ENCODE data around the gene VIM.

VIM gene

GRCh38 chr10:17195083-17195482 lies 33.0 kb upstream of the VIM start:
- TF ChIP-seq EZH2 (IDR thresholded peaks at IDR 0.05) (no peak), FOXP2 (optimal IDR thresholded peaks at IDR 0.05; ENCODE audit: control extremely low read depth, extremely low read length, insufficient read depth) (no peak), POLR2AphosphoS5 (IDR thresholded peaks at IDR 0.05; ENCODE audit: borderline replicate concordance, low read depth, low read length) (no peak)
- no peak overlapping the region for H3K9ac ChIP-seq (ENCODE audit: insufficient read length)
- no peak overlapping the region for H3K4me3 ChIP-seq
- no peaks in the 10 kb centered on the region for H3K36me3 ChIP-seq (ENCODE audit: insufficient read depth, low read length)
- DNase-seq (ENCODE audit: low read depth, low spot score), result no peak
- no peak overlapping the region for H3K27ac ChIP-seq
- H3K9me3 ChIP-seq (ENCODE audit: low read depth, low read length), result no peaks in the 10 kb centered on the region

- Histone ChIP-seq H3K36me3 (ENCODE audit: insufficient read depth, low read length) (no peaks in the 10 kb centered on the region), H3K27ac (no peak overlapping the region), H3K9ac (ENCODE audit: insufficient read length) (no peak overlapping the region), H3K9me3 (ENCODE audit: low read depth, low read length) (no peaks in the 10 kb centered on the region), H3K4me3 (no peak overlapping the region)
- no peak for DNase-seq (ENCODE audit: low read depth, low spot score)
- TF ChIP-seq EZH2 (IDR thresholded peaks at IDR 0.05) (no peak), POLR2AphosphoS5 (IDR thresholded peaks at IDR 0.05; ENCODE audit: borderline replicate concordance, low read depth, low read length) (no peak), FOXP2 (optimal IDR thresholded peaks at IDR 0.05; ENCODE audit: control extremely low read depth, extremely low read length, insufficient read depth) (no peak)
These were observed 32.0 kb upstream of the VIM start for GRCh38 chr10:17196045-17196444.

- H3K36me3 ChIP-seq (ENCODE audit: insufficient read depth, low read length), result no peaks in the 10 kb centered on the region
- no peak overlapping the region for H3K9ac ChIP-seq (ENCODE audit: insufficient read length)
- no peaks in the 10 kb centered on the region for H3K9me3 ChIP-seq (ENCODE audit: low read depth, low read length)
- TF ChIP-seq POLR2AphosphoS5 (IDR thresholded peaks at IDR 0.05; ENCODE audit: borderline replicate concordance, low read depth, low read length) (no peak), FOXP2 (optimal IDR thresholded peaks at IDR 0.05; ENCODE audit: control extremely low read depth, extremely low read length, insufficient read depth) (no peak), EZH2 (IDR thresholded peaks at IDR 0.05) (no peak)
- H3K4me3 ChIP-seq, result no peak overlapping the region
- no peak overlapping the region for H3K27ac ChIP-seq
- no peak for DNase-seq (ENCODE audit: low read depth, low spot score)
These were observed 31.5 kb upstream of the VIM start for GRCh38 chr10:17196573-17196972.

- Histone ChIP-seq H3K4me3 (peak overlapping the region; percentile 91), H3K36me3 (ENCODE audit: insufficient read depth, low read length) (no peaks in the 10 kb centered on the region), H3K27ac (peak overlapping the region; percentile 90), H3K9ac (ENCODE audit: insufficient read length) (peak overlapping the region; percentile 86), H3K9me3 (ENCODE audit: low read depth, low read length) (no peaks in the 10 kb centered on the region)
- TF ChIP-seq FOXP2 (optimal IDR thresholded peaks at IDR 0.05; ENCODE audit: control extremely low read depth, extremely low read length, insufficient read depth) (no peak), POLR2AphosphoS5 (IDR thresholded peaks at IDR 0.05; ENCODE audit: borderline replicate concordance, low read depth, low read length) (no peak), EZH2 (IDR thresholded peaks at IDR 0.05) (no peak)
- DNase-seq (ENCODE audit: low read depth, low spot score), result no peak
These were observed 28.7 kb upstream of the VIM start for GRCh38 chr10:17199351-17199804.

- peak overlapping the region; percentile 90 for H3K27ac ChIP-seq
- peak overlapping the region; percentile 86 for H3K9ac ChIP-seq (ENCODE audit: insufficient read length)
- H3K4me3 ChIP-seq, result peak overlapping the region; percentile 91
- no peak for DNase-seq (ENCODE audit: low read depth, low spot score)
- no peaks in the 10 kb centered on the region for H3K36me3 ChIP-seq (ENCODE audit: insufficient read depth, low read length)
- TF ChIP-seq EZH2 (IDR thresholded peaks at IDR 0.05) (no peak), POLR2AphosphoS5 (IDR thresholded peaks at IDR 0.05; ENCODE audit: borderline replicate concordance, low read depth, low read length) (no peak), FOXP2 (optimal IDR thresholded peaks at IDR 0.05; ENCODE audit: control extremely low read depth, extremely low read length, insufficient read depth) (no peak)
- H3K9me3 ChIP-seq (ENCODE audit: low read depth, low read length), result no peaks in the 10 kb centered on the region
These were observed 27.8 kb upstream of the VIM start for GRCh38 chr10:17200001-17200911.

- H3K36me3 ChIP-seq (ENCODE audit: insufficient read depth, low read length), result no peaks in the 10 kb centered on the region
- peak within 1 kb of the TSS; percentile 86 for H3K9ac ChIP-seq (ENCODE audit: insufficient read length)
- peak within 1 kb of the TSS; percentile 90 for H3K27ac ChIP-seq
- H3K9me3 ChIP-seq (ENCODE audit: low read depth, low read length), result no peaks in the 10 kb centered on the region
- no peak for DNase-seq (ENCODE audit: low read depth, low spot score)
- peak within 1 kb of the TSS; percentile 91 for H3K4me3 ChIP-seq
- TF ChIP-seq POLR2AphosphoS5 (IDR thresholded peaks at IDR 0.05; ENCODE audit: borderline replicate concordance, low read depth, low read length), result peak; percentile 68
- no peak for TF ChIP-seq EZH2 (IDR thresholded peaks at IDR 0.05)
- peak; percentile 44 for TF ChIP-seq FOXP2 (optimal IDR thresholded peaks at IDR 0.05; ENCODE audit: control extremely low read depth, extremely low read length, insufficient read depth)
These were observed 26.9 kb upstream of the VIM start, which contains the start of gene TRDMT1 for GRCh38 chr10:17200912-17201793. Gene TRDMT1, minus strand, starts transcription at chr10:17201672. Its CDS starts 38 bp downstream, at chr10:17201634.

GRCh38 chr10:17201794-17202116 lies 26.3 kb upstream of the VIM start:
- TF ChIP-seq POLR2AphosphoS5 (IDR thresholded peaks at IDR 0.05; ENCODE audit: borderline replicate concordance, low read depth, low read length) (no peak), EZH2 (IDR thresholded peaks at IDR 0.05) (no peak), FOXP2 (optimal IDR thresholded peaks at IDR 0.05; ENCODE audit: control extremely low read depth, extremely low read length, insufficient read depth) (no peak)
- Histone ChIP-seq H3K4me3 (peak overlapping the region; percentile 91), H3K9me3 (ENCODE audit: low read depth, low read length) (no peaks in the 10 kb centered on the region), H3K36me3 (ENCODE audit: insufficient read depth, low read length) (no peaks in the 10 kb centered on the region), H3K27ac (peak overlapping the region; percentile 90), H3K9ac (ENCODE audit: insufficient read length) (peak overlapping the region; percentile 86)
- DNase-seq (ENCODE audit: low read depth, low spot score), result no peak

GRCh38 chr10:17202506-17202905 lies 25.5 kb upstream of the VIM start:
- no peak for DNase-seq (ENCODE audit: low read depth, low spot score)
- TF ChIP-seq EZH2 (IDR thresholded peaks at IDR 0.05), result no peak
- no peak for TF ChIP-seq FOXP2 (optimal IDR thresholded peaks at IDR 0.05; ENCODE audit: control extremely low read depth, extremely low read length, insufficient read depth)
- TF ChIP-seq POLR2AphosphoS5 (IDR thresholded peaks at IDR 0.05; ENCODE audit: borderline replicate concordance, low read depth, low read length), result no peak
- no peak overlapping the region for H3K27ac ChIP-seq
- no peaks in the 10 kb centered on the region for H3K36me3 ChIP-seq (ENCODE audit: insufficient read depth, low read length)
- H3K9me3 ChIP-seq (ENCODE audit: low read depth, low read length), result no peaks in the 10 kb centered on the region
- H3K9ac ChIP-seq (ENCODE audit: insufficient read length), result no peak overlapping the region
- no peak overlapping the region for H3K4me3 ChIP-seq

Measured in SK-N-MC (cell line).